Tibial artery (tissue), 4 donors: ENCODE measurements around the gene SIPA1L3.

Experiments
- DNase-seq, 2 donors: peaks; one replicate each; pipeline ENCODE4 v3.0.0-alpha.2; 2019
- H3K27ac ChIP-seq, 2 donors: fragments of 200-600 bp; sonication (generic) in 1 of 2; 1 replicate in 1 of 2; 2 replicates in 1 of 2; pipeline ENCODE4 v1.5.1; 2018 to 2019; ENCODE audit warnings: mild to moderate bottlenecking in 1 of 2
- H3K27me3 ChIP-seq, 2 donors: fragments of 200-600 bp; sonication (generic) in 1 of 2; one replicate each; pipeline versions ENCODE4 v1.5.1 to v1.6.0; 2016 to 2019
- H3K36me3 ChIP-seq, 3 donors: fragments of 200-600 bp; sonication (generic) in 2 of 3; one replicate each; pipeline ENCODE4 v1.5.1; 2016 to 2019; ENCODE audit warnings: mild to moderate bottlenecking in 2 of 3
- H3K4me1 ChIP-seq, 4 donors: fragments of 200-600 bp; sonication (generic) in 2 of 4; 1 replicate in 3 of 4; 2 replicates in 1 of 4; pipeline ENCODE4 v1.5.1; 2016 to 2019
- H3K4me3 ChIP-seq, 2 donors: fragments of 200-600 bp; sonication (generic) in 1 of 2; 1 replicate in 1 of 2; 2 replicates in 1 of 2; pipeline ENCODE4 v1.5.1; 2018 to 2019; ENCODE audit warnings: mild to moderate bottlenecking in 2 of 2
- H3K9me3 ChIP-seq, 3 donors: fragments of 200-600 bp; sonication (generic) in 1 of 3; one replicate each; pipeline ENCODE4 v1.5.1; 2016 to 2019
- CTCF ChIP-seq, 2 experiments: fragments of 200-600 bp in 1 of 2; fragments of 450-650 bp in 1 of 2; IDR thresholded peaks; one replicate each; pipeline ENCODE4 v1.5.1; 2017 to 2019; ENCODE audit warnings: antibody characterized with exemption in 2 of 2, mild to moderate bottlenecking in 1 of 2, moderate library complexity in 1 of 2
- intact Hi-C: fragments of 100-400 bp; cut with DNase I; formaldehyde crosslinking; loops from one replicate; pipeline ENCODE4 v1.15.0; 2023; ENCODE audit warnings: low total_unique reads

Gene SIPA1L3

GRCh38 chr19:37935341-37935740 is 28.3 kb downstream of the SIPA1L3 start:
- Histone ChIP-seq H3K4me1 (peaks cover 0 to 31% (median 9%) of the 10 kb centered on the region in 4 donors), H3K9me3 (peaks cover 0 to 8% (median 4%) of the 10 kb centered on the region in 3 donors), H3K36me3 (peaks cover 0 to 6% (median 3%) of the 10 kb centered on the region in 3 donors), H3K27me3 (no peaks in the 10 kb centered on the region), H3K27ac (no peak overlapping the region), H3K4me3 (no peak overlapping the region)
- TF ChIP-seq CTCF (IDR thresholded peaks at IDR 0.05) = no peak
- DNase-seq = no peak
- intact Hi-C loops = no loop called here

- no peak for DNase-seq
- Histone ChIP-seq H3K4me3 (no peak overlapping the region), H3K36me3 (peaks cover 0 to 6% (median 3%) of the 10 kb centered on the region in 3 donors), H3K27ac (no peak overlapping the region), H3K27me3 (no peaks in the 10 kb centered on the region), H3K4me1 (peaks cover 0 to 29% (median 9%) of the 10 kb centered on the region in 4 donors), H3K9me3 (peaks cover 0 to 8% (median 4%) of the 10 kb centered on the region in 3 donors)
- TF ChIP-seq CTCF (IDR thresholded peaks at IDR 0.05) = no peak
- intact Hi-C loops = no loop called here
Measured at GRCh38 chr19:37936166-37936565, 29.2 kb downstream of the SIPA1L3 start.

- Histone ChIP-seq H3K4me3 (no peak overlapping the region), H3K4me1 (peaks cover 0 to 22% (median 6%) of the 10 kb centered on the region in 4 donors), H3K9me3 (peaks cover 0 to 8% (median 4%) of the 10 kb centered on the region in 3 donors), H3K36me3 (peaks cover 0 to 6% (median 3%) of the 10 kb centered on the region in 3 donors), H3K27me3 (no peaks in the 10 kb centered on the region), H3K27ac (no peak overlapping the region)
- DNase-seq = no peak
- intact Hi-C loops = no loop called here
- no peak for TF ChIP-seq CTCF (IDR thresholded peaks at IDR 0.05)
Measured at GRCh38 chr19:37936886-37937285, 29.9 kb downstream of the SIPA1L3 start.

GRCh38 chr19:37938353-37938752 is 31.3 kb downstream of the SIPA1L3 start:
- H3K27me3 ChIP-seq = no peaks in the 10 kb centered on the region
- no peak overlapping the region for H3K4me3 ChIP-seq
- peaks cover 0 to 8% (median 3%) of the 10 kb centered on the region in 4 donors for H3K4me1 ChIP-seq
- no peak for TF ChIP-seq CTCF (IDR thresholded peaks at IDR 0.05)
- peaks cover 0 to 6% (median 3%) of the 10 kb centered on the region in 3 donors for H3K36me3 ChIP-seq
- no peak for DNase-seq
- no peak overlapping the region for H3K27ac ChIP-seq
- intact Hi-C loops = no loop called here
- H3K9me3 ChIP-seq = peaks cover 0 to 8% (median 4%) of the 10 kb centered on the region in 3 donors

GRCh38 chr19:37941782-37942515 is 34.9 kb downstream of the SIPA1L3 start:
- Histone ChIP-seq H3K4me1 (no peaks in the 10 kb centered on the region), H3K36me3 (no peaks in the 10 kb centered on the region), H3K27me3 (no peaks in the 10 kb centered on the region), H3K9me3 (no peaks in the 10 kb centered on the region), H3K4me3 (no peak overlapping the region), H3K27ac (no peak overlapping the region)
- intact Hi-C loops = no loop called here
- DNase-seq = no peak
- TF ChIP-seq CTCF (IDR thresholded peaks at IDR 0.05) = no peak
